Loucy (cell line): ENCODE results near the gene NDRG2.

ENCODE experiments used
- H2AFZ ChIP-seq: fragments of 200-600 bp; sonication (generic); 2 replicates; pipeline ENCODE4 v1.6.0; 2016; ENCODE audit warnings: antibody characterized with exemption, mild to moderate bottlenecking, low read length, moderate library complexity
- H3F3A ChIP-seq: fragments of 200-600 bp; 2 replicates; pipeline ENCODE4 v1.6.0; 2016; ENCODE audit warnings: antibody characterized with exemption, low read depth, mild to moderate bottlenecking
- H3K27me3 ChIP-seq: fragments of 200-600 bp; sonication (generic); 2 replicates; pipeline ENCODE4 v1.6.1; 2014; ENCODE audit warnings: low read length, mild to moderate bottlenecking; ENCODE audit not compliant: insufficient read depth, poor library complexity, severe bottlenecking
- H3K36me3 ChIP-seq: fragments of 200-600 bp; sonication (generic); 2 replicates; pipeline ENCODE4 v1.6.1; 2016; ENCODE audit warnings: low read length; ENCODE audit not compliant: insufficient read depth
- H3K4me1 ChIP-seq: fragments of 200-600 bp; sonication (generic); 2 replicates; pipeline ENCODE4 v1.5.1; 2014; ENCODE audit warnings: low read length, mild to moderate bottlenecking; ENCODE audit not compliant: insufficient read depth, poor library complexity, severe bottlenecking
- H3K4me2 ChIP-seq: fragments of 200-600 bp; sonication (generic); 2 replicates; pipeline ENCODE4 v1.6.0; 2014; ENCODE audit warnings: antibody characterized with exemption, low read length, low read depth, mild to moderate bottlenecking; ENCODE audit not compliant: poor library complexity, severe bottlenecking
- H3K4me3 ChIP-seq: fragments of 200-600 bp; sonication (generic); 2 replicates; pipeline ENCODE4 v1.5.1; 2014; ENCODE audit warnings: low read length, mild to moderate bottlenecking, mixed read lengths; ENCODE audit not compliant: poor library complexity, severe bottlenecking
- H3K79me2 ChIP-seq: fragments of 200-600 bp; sonication (generic); 2 replicates; pipeline ENCODE4 v1.6.1; 2014; ENCODE audit warnings: low read length; ENCODE audit not compliant: insufficient read depth
- H3K9ac ChIP-seq: fragments of 200-600 bp; sonication (generic); 2 replicates; pipeline ENCODE4 v1.6.0; 2014; ENCODE audit warnings: mild to moderate bottlenecking, low read depth, low read length, moderate library complexity; ENCODE audit not compliant: poor library complexity, severe bottlenecking
- H3K9me2 ChIP-seq: fragments of 200-600 bp; sonication (generic); replicated peaks from 2 replicates; pipeline ENCODE4 v1.6.1; 2016; ENCODE audit warnings: low read depth, low read length, mixed read lengths
- H3K9me3 ChIP-seq: fragments of 200-600 bp; sonication (generic); 2 replicates; pipeline ENCODE4 v1.6.1; 2014; ENCODE audit warnings: mild to moderate bottlenecking, antibody characterized with exemption, low read length, low read depth; ENCODE audit not compliant: insufficient read depth
- H4K20me1 ChIP-seq: fragments of 200-600 bp; sonication (generic); 2 replicates; pipeline ENCODE4 v1.6.0; 2014; ENCODE audit warnings: antibody characterized with exemption, low read length, mild to moderate bottlenecking; ENCODE audit not compliant: insufficient read depth, poor library complexity, severe bottlenecking
- CTCF ChIP-seq: fragments of 200-600 bp; sonication (generic); conservative IDR thresholded peaks from 2 replicates; pipeline ENCODE4 v1.5.1; 2014; ENCODE audit warnings: mild to moderate bottlenecking, antibody characterized with exemption, low read length
- EZH2phosphoT487 ChIP-seq: fragments of 200-600 bp; IDR thresholded peaks from 2 replicates; pipeline ENCODE4 v1.6.1; 2018; ENCODE audit warnings: antibody characterized with exemption, mild to moderate bottlenecking, moderate library complexity, borderline replicate concordance

Gene NDRG2

GRCh38 chr14:20969336-20969735 lies 55.5 kb downstream of the NDRG2 start:
- no peaks in the 10 kb centered on the region for H3K79me2 ChIP-seq
- no peaks in the 10 kb centered on the region for H3K9me2 ChIP-seq
- no peaks in the 10 kb centered on the region for H3K27me3 ChIP-seq
- H3F3A ChIP-seq, result no peaks in the 10 kb centered on the region
- H3K4me2 ChIP-seq, result no peak overlapping the region
- H3K4me1 ChIP-seq, result no peaks in the 10 kb centered on the region
- H2AFZ ChIP-seq, result no peak overlapping the region
- TF ChIP-seq EZH2phosphoT487, result no peak
- no peak for TF ChIP-seq CTCF
- no peaks in the 10 kb centered on the region for H3K9me3 ChIP-seq
- H3K4me3 ChIP-seq, result no peak overlapping the region
- H3K36me3 ChIP-seq, result no peaks in the 10 kb centered on the region
- H4K20me1 ChIP-seq, result no peaks in the 10 kb centered on the region
- no peak overlapping the region for H3K9ac ChIP-seq
